ENCODE measurements around the gene MYH11.

DNA sequence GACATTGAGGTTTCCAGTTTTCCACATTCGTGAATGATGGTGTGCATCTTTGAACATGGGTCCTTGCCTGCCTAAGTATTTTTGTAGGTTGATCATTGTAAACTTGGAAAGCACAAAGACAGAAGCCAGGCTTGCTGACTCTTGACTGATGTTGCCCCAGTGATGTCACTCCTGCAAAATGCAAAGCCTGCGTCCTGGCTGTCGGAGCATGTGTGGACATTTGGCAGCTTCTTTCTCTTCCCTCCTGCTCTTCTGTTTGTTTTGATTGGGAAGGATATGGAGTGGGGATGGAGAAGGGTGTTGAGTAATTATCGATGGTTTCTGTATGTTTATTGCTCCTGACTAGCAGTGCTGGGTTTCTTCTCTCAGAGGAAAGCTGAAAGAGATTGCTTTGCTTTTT lies 203.6 kb downstream of the MYH11 start:
- TF ChIP-seq, protein P1, sequence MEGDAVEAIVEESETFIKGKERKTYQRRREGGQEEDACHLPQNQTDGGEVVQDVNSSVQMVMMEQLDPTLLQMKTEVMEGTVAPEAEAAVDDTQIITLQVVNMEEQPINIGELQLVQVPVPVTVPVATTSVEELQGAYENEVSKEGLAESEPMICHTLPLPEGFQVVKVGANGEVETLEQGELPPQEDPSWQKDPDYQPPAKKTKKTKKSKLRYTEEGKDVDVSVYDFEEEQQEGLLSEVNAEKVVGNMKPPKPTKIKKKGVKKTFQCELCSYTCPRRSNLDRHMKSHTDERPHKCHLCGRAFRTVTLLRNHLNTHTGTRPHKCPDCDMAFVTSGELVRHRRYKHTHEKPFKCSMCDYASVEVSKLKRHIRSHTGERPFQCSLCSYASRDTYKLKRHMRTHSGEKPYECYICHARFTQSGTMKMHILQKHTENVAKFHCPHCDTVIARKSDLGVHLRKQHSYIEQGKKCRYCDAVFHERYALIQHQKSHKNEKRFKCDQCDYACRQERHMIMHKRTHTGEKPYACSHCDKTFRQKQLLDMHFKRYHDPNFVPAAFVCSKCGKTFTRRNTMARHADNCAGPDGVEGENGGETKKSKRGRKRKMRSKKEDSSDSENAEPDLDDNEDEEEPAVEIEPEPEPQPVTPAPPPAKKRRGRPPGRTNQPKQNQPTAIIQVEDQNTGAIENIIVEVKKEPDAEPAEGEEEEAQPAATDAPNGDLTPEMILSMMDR (IDR thresholded peaks at IDR 0.05; ENCODE audit: low read depth, low read length): no peak
- no peak for TF ChIP-seq POLR2A (IDR thresholded peaks at IDR 0.05; ENCODE audit: extremely low read depth, insufficient read length)
- no peak for TF ChIP-seq MYC (IDR thresholded peaks at IDR 0.05; ENCODE audit: low read depth, low read length)
- TF ChIP-seq, protein P2, sequence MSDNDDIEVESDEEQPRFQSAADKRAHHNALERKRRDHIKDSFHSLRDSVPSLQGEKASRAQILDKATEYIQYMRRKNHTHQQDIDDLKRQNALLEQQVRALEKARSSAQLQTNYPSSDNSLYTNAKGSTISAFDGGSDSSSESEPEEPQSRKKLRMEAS (IDR thresholded peaks at IDR 0.05; ENCODE audit: low read depth, low read length): no peak
